Ramos (cell line): ENCODE results near the gene UBAP2.
"Not testable (repeated sequence)": the region's sequence is repeated elsewhere in the genome, so short reads cannot be mapped to it uniquely, and the experiment has no call there.

Experiments
- in situ Hi-C: fragments of 300-500 bp; cut with MboI; formaldehyde crosslinking; loops from one replicate; pipeline ENCODE4 v1.14.3; 2022; ENCODE audit warnings: low sequenced_read_pairs; ENCODE audit not compliant: unreplicated experiment

UBAP2 gene

GRCh38 chr9:33992632-33993031 lies 56.1 kb downstream of the UBAP2 start:
- in situ Hi-C loops: no loop called here

- in situ Hi-C loops: no loop called here
These were observed 60.3 kb downstream of the UBAP2 start for GRCh38 chr9:33988219-33988890.

- in situ Hi-C loops: no loop called here
These were observed 72.3 kb downstream of the UBAP2 start for GRCh38 chr9:33976414-33976813.

- in situ Hi-C loops: no loop called here
These were observed 76.0 kb downstream of the UBAP2 start for GRCh38 chr9:33972698-33973097.

- in situ Hi-C loops: no loop called here
These were observed 84.5 kb downstream of the UBAP2 start for GRCh38 chr9:33964086-33964768.

GRCh38 chr9:33962468-33962867 lies 86.2 kb downstream of the UBAP2 start:
- in situ Hi-C loops: not testable (repeated sequence)

GRCh38 chr9:33959725-33960124 lies 89.0 kb downstream of the UBAP2 start:
- in situ Hi-C loops: no loop called here

- in situ Hi-C loops: no loop called here
These were observed 92.1 kb downstream of the UBAP2 start for GRCh38 chr9:33956544-33956943.

- in situ Hi-C loops: no loop called here
These were observed 96.6 kb downstream of the UBAP2 start for GRCh38 chr9:33952066-33952465.

- in situ Hi-C loops: no loop called here
These were observed 98.3 kb downstream of the UBAP2 start for GRCh38 chr9:33950371-33950770.

GRCh38 chr9:33946779-33947535 lies 101.7 kb downstream of the UBAP2 start:
- in situ Hi-C loops: no loop called here

GRCh38 chr9:33943389-33943788 lies 105.3 kb downstream of the UBAP2 start:
- in situ Hi-C loops: no loop called here

GRCh38 chr9:33942471-33943083 lies 106.1 kb downstream of the UBAP2 start:
- in situ Hi-C loops: no loop called here

GRCh38 chr9:33939924-33940874 lies 108.5 kb downstream of the UBAP2 start:
- in situ Hi-C loops: no loop called here

- in situ Hi-C loops: no loop called here
These were observed 114.4 kb downstream of the UBAP2 start for GRCh38 chr9:33934188-33934878.

GRCh38 chr9:33932078-33932807 lies 116.4 kb downstream of the UBAP2 start:
- in situ Hi-C loops: no loop called here

- in situ Hi-C loops: no loop called here
These were observed 117.4 kb downstream of the UBAP2 start for GRCh38 chr9:33931326-33931725.

GRCh38 chr9:33927694-33928093 lies 121.0 kb downstream of the UBAP2 start:
- in situ Hi-C loops: no loop called here
